K562 (cell line): ENCODE results near the gene ACBD6.

ENCODE experiments used
- CTCF ChIP-seq, 3 experiments: IDR thresholded peaks in 2 of 3; conservative IDR thresholded peaks in 1 of 3; 2 replicates each; pipeline ENCODE4 v1.5.1; 2011 to 2012; ENCODE audit warnings: low read length in 3 of 3, mild to moderate bottlenecking in 3 of 3, control low read depth in 2 of 3, improper control_type of control experiment in 1 of 3, inconsistent platforms in 1 of 3, low read depth in 1 of 3, mixed read lengths in 1 of 3, moderate library complexity in 1 of 3; ENCODE audit not compliant: insufficient read depth in 2 of 3
- EP300 ChIP-seq: IDR thresholded peaks from 2 replicates; pipeline ENCODE4 v1.6.1; 2012; ENCODE audit warnings: low read length, improper control_type of control experiment
- RBM14 ChIP-seq: fragments of 200-400 bp; formaldehyde crosslinking; IDR thresholded peaks from 2 replicates; pipeline ENCODE4 v1.6.1; 2018; ENCODE audit warnings: low read depth, mild to moderate bottlenecking, low read length, moderate library complexity, borderline replicate concordance; ENCODE audit not compliant: insufficient read depth
- SIX5 ChIP-seq, 2 experiments: IDR thresholded peaks; 2 replicates each; pipeline ENCODE4 v1.6.1; 2011; ENCODE audit warnings: low read length in 2 of 2, borderline replicate concordance in 1 of 2, low read depth in 1 of 2, mild to moderate bottlenecking in 1 of 2, moderate library complexity in 1 of 2; ENCODE audit not compliant: insufficient read depth in 1 of 2
- ZNF174 ChIP-seq: fragments of 250-450 bp; sonication (Bioruptor Pico); IDR thresholded peaks from 2 replicates; pipeline ENCODE4 v1.4.0; 2020; ENCODE audit warnings: mild to moderate bottlenecking
- ZNF3 ChIP-seq: fragments of 250-450 bp; sonication (Bioruptor Pico); IDR thresholded peaks from 2 replicates; pipeline ENCODE4 v1.5.0; 2021; ENCODE audit warnings: mild to moderate bottlenecking, moderate library complexity

GRCh38 chr1:180369061-180369460 is 133.3 kb downstream of the ACBD6 start:
- TF ChIP-seq ZNF174 (CRISPR knock-in tag): no peak
- TF ChIP-seq CTCF (IDR thresholded peaks at IDR 0.05 in 2 of 3, conservative IDR thresholded peaks at IDR 0.05 in 1 of 3; ENCODE audit: insufficient read depth in 2 of 3, low read depth in 1 of 3, low read length in 3 of 3): no peak
- TF ChIP-seq ZNF3 (CRISPR knock-in tag): no peak
- TF ChIP-seq RBM14: no peak
- no peak for TF ChIP-seq EP300
- TF ChIP-seq SIX5 (IDR thresholded peaks at IDR 0.05; ENCODE audit: borderline replicate concordance in 1 of 2, insufficient read depth in 1 of 2, low read depth in 1 of 2, low read length in 2 of 2): no peak
